Measurements from ENCODE around the gene MAT2A. TPM values are rescaled to one million over a fixed set of nuclear protein-coding genes. Genes with fewer than 3 reads are reported as not detected.
A peak's percentile ranks its signal among the peaks of the same experiment; 100 is the strongest.

The MAT2A gene
- polyA plus RNA-seq, 1 experiment, result 409 TPM

DNA sequence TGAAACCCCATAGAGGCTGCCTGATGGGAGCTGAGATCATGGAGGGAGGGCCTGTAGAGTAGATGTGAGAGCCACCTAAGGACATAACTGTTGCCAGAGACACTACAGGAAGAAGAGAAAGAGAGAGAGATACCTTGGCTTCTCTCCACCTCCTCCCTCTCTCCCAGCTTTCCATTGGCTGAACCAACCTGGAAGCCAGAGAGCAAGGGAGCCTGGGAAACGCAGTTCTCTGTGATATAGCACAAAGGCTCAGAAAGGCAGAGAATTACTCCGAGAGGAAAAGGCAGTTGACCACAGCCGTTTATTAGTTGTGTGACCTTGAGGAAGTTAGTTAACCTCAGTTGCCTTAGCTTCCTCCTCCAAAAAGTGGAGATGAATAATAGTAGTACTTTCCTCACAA, 37.7 kb upstream of the MAT2A start:
- Histone ChIP-seq H3K27me3 (ENCODE audit: control insufficient read depth, insufficient read depth, low read length) (no peaks in the 10 kb centered on the region), H3K4me3 (ENCODE audit: low read depth, low read length) (no peak overlapping the region), H3K27ac (ENCODE audit: low read depth, low read length) (no peak overlapping the region), H3K9me3 (ENCODE audit: control insufficient read depth, insufficient read depth, low read length) (no peaks in the 10 kb centered on the region)
- ChIA-PET POLR2A (interaction anchor here (2.7 kb wide), 1 partner anchor 38 kb away, joined by 21 read pairs; the partner anchor contains the start of gene MAT2A), CTCF (no interaction called here)
- no peak for DNase-seq (ENCODE audit: low read depth, low spot score)
- TF ChIP-seq, protein P1, sequence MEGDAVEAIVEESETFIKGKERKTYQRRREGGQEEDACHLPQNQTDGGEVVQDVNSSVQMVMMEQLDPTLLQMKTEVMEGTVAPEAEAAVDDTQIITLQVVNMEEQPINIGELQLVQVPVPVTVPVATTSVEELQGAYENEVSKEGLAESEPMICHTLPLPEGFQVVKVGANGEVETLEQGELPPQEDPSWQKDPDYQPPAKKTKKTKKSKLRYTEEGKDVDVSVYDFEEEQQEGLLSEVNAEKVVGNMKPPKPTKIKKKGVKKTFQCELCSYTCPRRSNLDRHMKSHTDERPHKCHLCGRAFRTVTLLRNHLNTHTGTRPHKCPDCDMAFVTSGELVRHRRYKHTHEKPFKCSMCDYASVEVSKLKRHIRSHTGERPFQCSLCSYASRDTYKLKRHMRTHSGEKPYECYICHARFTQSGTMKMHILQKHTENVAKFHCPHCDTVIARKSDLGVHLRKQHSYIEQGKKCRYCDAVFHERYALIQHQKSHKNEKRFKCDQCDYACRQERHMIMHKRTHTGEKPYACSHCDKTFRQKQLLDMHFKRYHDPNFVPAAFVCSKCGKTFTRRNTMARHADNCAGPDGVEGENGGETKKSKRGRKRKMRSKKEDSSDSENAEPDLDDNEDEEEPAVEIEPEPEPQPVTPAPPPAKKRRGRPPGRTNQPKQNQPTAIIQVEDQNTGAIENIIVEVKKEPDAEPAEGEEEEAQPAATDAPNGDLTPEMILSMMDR (IDR thresholded peaks at IDR 0.05; ENCODE audit: low read depth, low read length), result no peak

DNA sequence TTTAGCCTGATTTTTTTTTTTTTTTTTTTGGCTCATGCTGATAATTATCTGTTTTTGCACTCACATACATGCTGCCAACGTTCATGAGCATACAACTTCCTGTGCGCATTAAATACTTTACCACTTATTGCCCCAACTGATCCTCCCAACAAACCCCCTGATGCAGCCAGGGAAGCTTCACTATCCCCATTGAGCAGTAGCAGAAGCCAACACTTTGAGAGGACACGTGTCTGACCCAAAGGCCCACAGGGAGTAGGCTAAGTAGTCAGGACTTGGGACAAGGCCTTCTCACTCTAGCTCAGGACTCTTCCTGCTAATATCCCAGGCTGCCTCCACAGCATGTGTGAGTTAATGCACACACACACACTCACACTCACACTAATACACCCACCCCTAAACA, 36.2 kb upstream of the MAT2A start:
- TF ChIP-seq, protein P1 (IDR thresholded peaks at IDR 0.05; ENCODE audit: low read depth, low read length), result no peak
- H3K4me3 ChIP-seq (ENCODE audit: low read depth, low read length), result no peak overlapping the region
- POLR2A ChIA-PET, result interaction anchor here (1.2 to 1.3 kb wide), 2 partner anchors 36 to 38 kb away, joined by 3 to 4 read pairs; partner anchors contain the start of gene MAT2A
- CTCF ChIA-PET, result no interaction called here
- DNase-seq (ENCODE audit: low read depth, low spot score), result no peak
- no peak overlapping the region for H3K27ac ChIP-seq (ENCODE audit: low read depth, low read length)
- no peaks in the 10 kb centered on the region for H3K27me3 ChIP-seq (ENCODE audit: control insufficient read depth, insufficient read depth, low read length)
- no peaks in the 10 kb centered on the region for H3K9me3 ChIP-seq (ENCODE audit: control insufficient read depth, insufficient read depth, low read length)

DNA sequence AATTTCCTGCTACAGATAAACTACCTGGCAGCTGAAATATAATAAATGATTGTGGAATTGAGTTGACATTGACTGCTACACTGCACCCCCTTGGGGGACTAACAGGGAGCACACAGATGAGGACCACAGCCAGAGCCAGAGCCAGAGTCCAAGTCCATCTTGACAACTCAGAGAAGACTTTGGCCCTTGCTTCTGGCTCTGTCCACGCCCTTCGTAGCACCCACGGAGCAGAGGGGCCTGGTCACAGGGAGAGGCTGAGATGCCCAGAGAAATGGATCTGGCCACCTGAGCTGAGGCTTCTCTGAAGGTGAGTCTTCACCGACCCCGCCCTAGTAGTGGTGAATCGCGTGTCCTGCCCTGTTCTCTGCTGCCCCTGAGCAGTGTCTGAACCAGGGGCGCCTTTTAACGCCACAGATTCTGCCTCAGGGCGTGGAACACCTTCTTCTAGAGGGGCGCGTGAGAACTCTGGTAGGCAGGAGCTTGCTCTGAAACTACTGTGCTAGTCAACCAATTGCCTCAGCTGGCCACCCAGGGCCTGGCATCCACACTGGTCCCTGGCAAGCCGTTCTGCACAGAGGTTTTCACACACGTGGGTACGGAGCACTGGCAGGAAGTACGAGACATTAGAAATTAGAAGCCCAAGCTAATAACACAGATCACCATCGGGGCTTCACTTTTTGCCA, 35.7 kb upstream of the MAT2A start:
- no peaks in the 10 kb centered on the region for H3K27me3 ChIP-seq (ENCODE audit: control insufficient read depth, insufficient read depth, low read length)
- H3K9me3 ChIP-seq (ENCODE audit: control insufficient read depth, insufficient read depth, low read length), result no peaks in the 10 kb centered on the region
- CTCF ChIA-PET, result no interaction called here
- DNase-seq (ENCODE audit: low read depth, low spot score), result no peak
- H3K27ac ChIP-seq (ENCODE audit: low read depth, low read length), result peak overlapping the region; percentile 78
- TF ChIP-seq, protein P1 (IDR thresholded peaks at IDR 0.05; ENCODE audit: low read depth, low read length), result no peak
- H3K4me3 ChIP-seq (ENCODE audit: low read depth, low read length), result no peak overlapping the region
- POLR2A ChIA-PET, result interaction anchor here (1.2 to 4.3 kb wide), 3 partner anchors 36 to 37 kb away, joined by 3 to 96 read pairs (median 4); partner anchors contain the start of gene MAT2A

DNA sequence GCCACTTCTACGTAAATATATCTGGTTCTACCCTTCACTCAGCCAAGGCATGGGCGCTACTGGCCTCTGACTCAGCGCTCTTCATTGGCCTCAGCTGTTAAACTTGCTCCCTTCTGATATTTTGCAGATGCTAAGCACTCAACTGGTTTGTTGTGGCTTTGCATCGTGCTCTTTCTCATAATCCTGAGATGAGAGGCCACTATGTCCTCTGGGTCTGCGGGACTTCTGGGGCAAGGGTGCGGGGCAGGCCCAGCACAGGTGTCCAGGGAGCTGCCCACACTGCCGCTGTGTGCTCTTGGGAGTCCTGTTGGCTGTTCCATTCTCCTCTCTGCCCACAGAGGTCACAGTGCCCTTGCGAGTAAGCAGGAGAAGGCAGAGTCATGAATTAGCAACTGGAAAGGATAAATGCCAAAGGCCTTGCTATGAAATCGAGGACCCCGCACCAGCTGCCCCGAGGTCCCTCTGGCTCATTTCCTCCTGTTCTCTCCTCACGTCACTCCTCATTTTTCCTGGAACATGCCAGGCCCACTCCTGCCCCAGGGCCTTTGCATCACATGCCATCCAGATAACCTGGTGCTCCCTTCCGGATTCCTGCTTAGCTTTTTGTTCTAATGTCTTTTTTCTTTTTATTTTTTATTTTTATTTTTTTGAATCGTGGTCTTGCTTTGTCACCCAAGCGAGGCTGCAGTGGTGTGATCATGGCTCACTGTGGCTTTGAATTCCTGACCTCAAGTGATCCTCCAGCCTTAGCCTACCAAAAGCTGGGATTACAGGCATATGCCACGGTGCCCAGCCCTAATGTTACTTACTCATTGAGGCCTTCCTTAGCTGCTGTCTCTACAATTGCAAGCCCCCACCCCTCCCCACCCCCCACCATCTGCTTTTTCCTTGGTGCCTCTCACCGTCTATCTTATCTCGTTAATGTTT, 34.9 kb upstream of the MAT2A start:
- Histone ChIP-seq H3K27ac (ENCODE audit: low read depth, low read length) (peak overlapping the region; percentile 78), H3K9me3 (ENCODE audit: control insufficient read depth, insufficient read depth, low read length) (no peaks in the 10 kb centered on the region), H3K27me3 (ENCODE audit: control insufficient read depth, insufficient read depth, low read length) (no peaks in the 10 kb centered on the region), H3K4me3 (ENCODE audit: low read depth, low read length) (no peak overlapping the region)
- POLR2A ChIA-PET, result interaction anchor here (0.6 to 4.3 kb wide), 5 partner anchors 32 to 155 kb away, joined by 3 to 96 read pairs (median 5); partner anchors contain the start of gene MAT2A
- CTCF ChIA-PET, result no interaction called here
- TF ChIP-seq, protein P1 (IDR thresholded peaks at IDR 0.05; ENCODE audit: low read depth, low read length), result no peak
- DNase-seq (ENCODE audit: low read depth, low spot score), result no peak

Measured in AG04450 (cell line).